Activated T-cell treated with anti-CD3 and anti-CD28 coated beads, Interleukin-2, amount 50 U/mL, for 1 hour (primary cell): ENCODE results near the gene SFT2D1.
A peak's percentile ranks its signal among the peaks of the same experiment; 100 is the strongest.

Source experiments
- DNase-seq: peaks from one replicate; pipeline ENCODE4 v3.0.0-alpha.2; 2020

The SFT2D1 gene

DNA sequence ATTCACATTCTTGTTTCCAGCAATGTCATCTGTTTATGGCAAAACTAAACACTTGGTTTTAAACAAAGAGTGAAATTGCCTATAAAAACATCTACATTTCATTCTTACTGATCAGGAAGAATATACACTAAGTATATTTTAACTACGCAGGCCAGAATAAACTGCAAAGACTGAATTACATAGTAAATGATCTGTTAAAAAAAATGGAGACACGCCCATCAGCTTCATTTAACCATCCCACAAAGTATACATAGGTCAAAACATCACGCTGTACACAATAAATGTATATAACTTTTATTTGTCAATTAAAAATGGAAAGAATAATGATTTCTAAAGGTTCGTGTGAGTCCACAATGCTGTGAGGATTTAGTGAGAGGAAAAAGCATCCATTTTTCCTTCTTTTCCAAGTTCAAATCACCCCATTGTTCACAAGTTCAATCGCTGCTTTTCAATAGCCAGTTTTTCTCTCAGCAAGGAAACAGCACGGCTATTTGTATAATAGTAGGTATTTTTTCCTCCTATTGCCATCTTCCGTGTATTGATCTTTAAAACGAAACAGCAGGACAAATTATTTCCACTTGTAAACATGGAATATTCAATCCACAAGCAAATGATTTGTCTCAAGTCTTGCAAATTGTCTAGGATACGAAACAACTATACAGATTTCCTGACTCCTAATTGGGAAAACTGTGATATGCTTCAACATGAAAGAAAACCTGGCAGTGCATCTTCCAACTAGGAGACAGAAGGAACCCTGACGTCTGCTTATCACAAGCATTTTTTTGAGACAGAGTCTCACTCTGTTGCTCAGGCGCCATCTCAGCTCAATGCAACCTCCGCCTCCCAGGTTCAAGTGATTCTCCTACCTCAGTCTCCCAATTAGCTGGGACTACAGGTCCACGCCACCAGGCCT, 10.6 kb downstream of the SFT2D1 start:
- DNase-seq = no peak

DNA sequence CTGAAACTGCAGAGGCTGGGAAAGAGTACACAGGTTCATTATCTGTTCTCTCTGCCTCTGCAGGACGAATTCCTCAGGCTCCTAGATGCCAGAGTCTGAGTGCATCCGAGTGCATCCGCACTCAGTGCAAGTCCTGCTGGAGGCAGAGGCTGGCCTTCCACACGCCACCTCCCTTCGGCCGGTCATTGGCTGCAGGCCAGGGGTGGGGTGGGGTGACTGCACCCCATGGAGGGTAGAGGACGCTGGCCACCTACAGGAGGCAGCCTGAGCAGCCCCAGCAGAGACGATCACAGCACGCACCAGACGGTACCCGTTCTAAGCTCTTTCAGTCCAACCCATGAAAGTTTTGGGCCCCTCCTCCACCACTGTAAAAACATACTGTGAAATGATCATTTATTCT, 11.7 kb downstream of the SFT2D1 start:
- no peak for DNase-seq

DNA sequence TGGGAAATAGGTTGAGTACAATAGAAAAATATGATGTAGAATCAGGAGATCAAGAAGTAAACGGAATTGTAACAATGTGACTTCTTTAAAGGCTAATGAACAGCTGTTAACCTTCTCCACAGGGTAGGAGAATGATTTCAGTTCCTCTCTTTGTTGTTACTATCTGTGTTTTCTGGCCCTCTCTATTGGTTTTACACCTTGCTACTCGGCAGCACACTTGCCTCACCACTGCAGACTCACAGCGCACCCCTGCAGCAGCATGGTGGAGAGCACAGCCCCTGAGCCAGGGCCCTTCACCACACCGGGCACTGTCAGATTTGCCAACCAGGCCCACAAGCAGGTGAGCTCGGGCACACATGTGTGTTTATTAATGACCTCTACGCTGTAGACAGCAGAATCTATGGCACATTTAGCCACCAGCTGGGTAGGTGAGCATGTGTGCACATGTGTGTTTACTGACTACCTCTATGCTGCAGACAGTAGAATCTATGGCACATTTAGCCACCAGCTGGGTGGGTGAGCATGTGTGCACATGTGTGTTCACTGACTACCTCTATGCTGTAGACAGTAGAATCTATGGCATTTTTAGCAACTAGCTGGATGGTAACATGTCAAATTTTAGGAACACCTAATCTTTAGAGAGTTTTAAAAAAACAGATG, 16.8 kb downstream of the SFT2D1 start:
- DNase-seq = no peak

DNA sequence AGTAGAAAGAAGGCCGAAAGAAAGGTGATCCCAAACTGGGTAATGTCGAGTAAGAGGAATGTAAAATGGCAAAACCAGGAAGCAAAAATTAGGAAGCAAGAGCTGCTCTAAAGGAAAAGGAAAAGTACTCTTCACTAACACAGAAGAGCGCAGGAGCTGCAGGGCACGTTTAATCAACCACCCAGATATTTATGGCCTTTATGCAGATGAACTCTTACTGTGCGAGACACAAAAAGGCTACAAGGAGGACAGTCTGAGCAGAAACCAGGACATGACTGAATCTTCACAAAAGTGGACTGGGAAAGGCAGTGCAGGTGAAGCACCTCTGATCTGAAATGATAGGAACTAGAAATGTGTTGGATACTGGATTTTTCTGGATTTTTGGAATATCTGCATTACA, 18.9 kb downstream of the SFT2D1 start:
- DNase-seq = no peak

DNA sequence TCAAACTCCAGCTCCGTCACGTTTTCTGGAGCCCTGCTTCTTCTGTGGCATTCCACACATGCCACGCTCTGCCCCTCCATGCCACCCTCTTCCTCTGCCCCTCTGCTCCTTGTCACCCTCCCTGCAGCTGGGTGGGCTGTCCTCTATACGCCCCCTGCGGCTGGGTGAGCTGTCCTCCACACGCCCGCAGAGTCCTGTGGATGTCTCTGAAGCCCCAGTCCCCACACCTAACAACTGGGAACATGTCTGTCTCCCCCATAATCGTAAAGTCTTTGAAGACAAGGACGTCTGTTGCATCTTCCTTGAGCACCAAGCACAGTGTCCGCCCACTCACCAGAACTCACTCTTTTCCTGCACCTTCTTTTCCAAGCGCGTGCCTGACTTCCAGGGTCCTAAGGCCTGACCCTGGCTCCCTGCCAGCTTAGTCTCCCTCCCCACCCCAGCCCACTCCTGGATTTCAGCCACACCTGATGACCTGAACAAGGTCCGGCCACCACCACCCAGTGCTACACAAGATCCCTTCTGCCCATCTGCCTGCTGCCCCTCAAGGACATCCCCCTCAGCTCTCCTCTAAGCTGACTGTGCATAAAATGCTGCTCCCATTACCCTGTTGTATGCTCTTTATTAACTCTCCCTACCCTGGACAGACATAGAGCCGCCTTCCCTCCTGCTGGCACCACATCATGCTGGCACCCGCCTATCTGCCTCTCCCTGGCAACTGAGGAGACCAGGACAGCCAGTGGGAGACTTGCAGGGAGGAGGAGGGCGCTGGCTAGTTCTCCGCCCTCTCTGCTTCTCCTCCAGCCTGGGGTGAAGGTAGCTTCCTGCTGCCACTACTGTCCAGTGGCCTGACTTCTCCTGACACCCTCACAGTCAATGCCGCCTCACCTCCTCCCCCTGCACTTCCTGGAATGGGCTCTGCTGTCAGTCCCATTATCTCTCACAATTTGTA, 23.4 kb downstream of the SFT2D1 start:
- DNase-seq = no peak

DNA sequence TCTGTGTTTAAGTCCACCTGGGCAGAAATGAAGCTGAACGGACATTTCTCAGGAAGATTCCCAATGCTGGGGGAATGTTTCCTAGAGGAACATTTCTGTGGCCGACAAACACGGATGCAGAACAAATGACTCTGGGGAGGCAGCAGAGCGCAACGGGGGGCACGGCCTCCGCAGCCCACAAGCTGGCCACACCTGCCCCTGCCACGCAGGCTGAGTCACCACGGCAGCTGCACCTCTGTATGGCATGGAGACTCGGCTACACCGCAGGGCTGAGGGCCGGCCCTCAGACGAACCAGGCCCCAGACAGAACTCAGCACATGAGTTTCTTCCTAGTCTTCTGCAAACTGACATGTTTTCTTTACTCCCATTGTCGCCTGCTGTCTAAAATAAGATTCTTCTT, 24.1 kb downstream of the SFT2D1 start:
- no peak for DNase-seq

DNA sequence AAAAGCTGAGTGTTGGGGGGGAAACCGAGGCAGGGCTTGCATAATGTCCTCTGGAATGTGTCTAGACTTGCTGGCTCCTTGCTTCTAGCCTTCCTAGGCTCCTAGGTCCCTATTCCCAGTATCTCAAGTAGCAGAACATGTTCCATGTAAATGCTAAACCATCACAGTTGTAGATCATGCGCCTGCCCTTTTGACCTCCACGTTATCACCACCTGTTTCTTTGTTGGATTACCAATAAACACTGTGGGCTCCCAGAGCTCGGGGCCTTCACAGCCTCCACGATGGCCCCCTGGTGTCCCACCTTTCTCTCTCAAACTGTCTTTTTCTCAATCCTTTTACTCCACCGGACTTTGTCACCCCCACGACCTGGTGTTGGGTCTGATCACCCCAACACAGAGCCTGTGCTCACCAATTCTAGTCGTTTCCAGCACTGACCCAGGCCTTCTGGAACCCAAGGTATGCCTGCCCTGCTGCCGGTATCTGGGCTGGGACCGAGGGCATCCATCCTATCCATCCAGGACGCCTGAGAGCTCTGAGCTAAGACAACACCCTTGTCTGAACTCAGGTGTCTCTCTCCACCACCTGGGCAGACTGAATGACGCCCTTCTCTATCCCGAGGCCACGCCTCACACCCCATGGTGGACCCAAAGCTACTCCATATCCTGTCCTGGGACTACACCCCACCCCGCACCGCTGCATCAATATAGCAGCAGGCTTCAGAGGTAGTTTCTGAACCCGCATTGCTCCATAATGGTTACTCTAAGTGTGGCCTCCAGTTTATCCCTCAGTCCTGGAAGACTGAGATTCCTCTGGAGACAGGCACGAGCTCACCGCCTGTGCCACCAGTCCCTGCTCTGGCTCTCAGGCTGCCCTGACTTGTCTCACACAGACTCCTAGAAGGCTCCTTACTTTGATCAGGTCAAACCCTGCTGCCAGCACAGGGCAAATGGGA, 24.8 kb downstream of the SFT2D1 start:
- DNase-seq = no peak

DNA sequence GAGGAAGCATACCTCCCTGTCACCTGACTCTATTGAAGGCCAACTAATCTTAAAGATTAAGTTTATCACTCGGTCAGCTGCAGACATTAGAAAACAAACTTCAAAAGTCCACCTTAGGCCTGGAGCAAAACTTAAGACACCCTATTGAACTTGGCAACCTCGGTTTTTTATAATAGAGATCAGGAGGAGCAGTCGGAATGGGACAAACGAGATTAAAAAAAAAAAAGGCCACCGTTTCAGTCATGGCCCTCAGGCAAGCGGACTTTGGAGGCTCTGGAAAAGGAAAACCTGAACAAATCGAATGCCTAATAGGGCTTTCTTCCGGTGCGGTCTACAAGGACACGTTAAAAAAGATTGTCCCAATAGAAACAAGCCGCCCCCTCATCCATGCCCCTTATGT, 26.9 kb downstream of the SFT2D1 start:
- no peak for DNase-seq

DNA sequence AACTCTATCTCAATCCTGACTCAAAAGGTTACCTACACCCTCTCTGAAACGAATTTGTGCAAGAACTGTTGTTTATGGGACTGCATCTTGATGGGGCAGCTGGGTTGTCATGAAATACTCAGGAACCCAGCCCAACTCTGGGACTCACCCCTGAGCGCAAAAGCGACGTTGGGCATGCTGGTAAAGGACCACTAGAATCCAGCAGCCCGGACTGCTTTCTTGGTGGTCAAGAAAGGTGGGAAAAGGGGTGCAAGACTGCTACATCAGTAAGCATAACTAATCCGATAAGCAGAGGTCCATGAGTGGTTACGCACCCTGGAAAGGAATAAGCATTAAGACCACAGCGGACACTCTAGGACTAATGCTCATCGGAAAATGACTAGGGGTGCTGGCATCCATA, 27.9 kb downstream of the SFT2D1 start:
- DNase-seq = no peak

DNA sequence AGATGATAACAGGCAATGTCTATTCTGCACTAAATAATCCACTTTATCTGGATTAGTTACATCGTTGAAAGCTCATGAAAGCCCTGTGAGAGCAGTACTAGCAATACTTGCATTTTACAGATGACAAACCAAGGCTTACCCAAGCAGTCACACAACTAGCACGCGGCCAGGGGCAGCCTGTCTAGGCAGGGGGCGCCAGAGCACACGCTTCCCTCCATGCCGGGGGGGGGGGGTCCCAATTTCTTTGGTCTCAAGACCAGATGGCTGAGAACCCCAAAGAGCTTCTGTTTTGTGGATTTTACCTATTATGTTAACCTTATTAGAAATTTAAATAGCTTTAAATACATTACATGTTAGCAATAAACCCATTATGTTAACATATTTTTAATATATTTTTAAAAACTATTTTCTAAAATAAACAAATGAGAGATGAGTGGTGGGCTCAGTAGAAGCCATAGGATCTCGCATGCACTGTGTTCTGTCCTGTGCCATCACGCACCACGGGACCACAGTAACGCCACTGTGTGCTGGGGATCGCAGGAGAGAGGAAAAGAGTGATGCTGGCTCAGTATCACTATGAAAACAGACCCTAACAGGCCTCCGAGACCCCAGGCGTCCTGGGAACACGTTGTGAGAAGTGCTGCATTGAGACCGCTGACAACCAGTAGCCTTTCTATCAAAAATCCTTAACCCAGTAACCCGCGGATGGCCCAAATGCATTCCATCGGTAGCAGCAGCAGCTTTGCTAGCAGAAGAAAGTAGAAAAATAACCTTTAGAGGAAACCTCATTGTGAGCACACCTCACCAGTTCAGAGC, 28.9 kb downstream of the SFT2D1 start:
- peak; percentile 64 for DNase-seq

DNA sequence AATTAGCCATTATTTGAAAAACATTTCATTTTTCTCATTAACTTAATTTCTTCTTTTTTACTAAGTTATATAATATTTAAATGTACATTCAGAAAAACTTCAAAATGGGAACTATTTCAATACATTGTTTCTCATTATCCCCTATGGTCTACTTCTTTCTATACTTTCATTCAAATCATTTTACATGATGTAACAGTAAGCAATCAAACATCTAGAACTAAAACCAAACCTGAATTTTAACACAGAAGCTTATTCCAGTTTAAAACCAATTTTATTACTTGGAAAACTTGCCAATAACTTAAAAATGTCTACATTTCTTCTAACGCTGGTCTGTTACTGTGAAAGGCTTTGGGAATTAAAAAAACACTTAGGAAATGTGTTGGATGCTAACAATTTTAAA, 29.5 kb downstream of the SFT2D1 start:
- no peak for DNase-seq

DNA sequence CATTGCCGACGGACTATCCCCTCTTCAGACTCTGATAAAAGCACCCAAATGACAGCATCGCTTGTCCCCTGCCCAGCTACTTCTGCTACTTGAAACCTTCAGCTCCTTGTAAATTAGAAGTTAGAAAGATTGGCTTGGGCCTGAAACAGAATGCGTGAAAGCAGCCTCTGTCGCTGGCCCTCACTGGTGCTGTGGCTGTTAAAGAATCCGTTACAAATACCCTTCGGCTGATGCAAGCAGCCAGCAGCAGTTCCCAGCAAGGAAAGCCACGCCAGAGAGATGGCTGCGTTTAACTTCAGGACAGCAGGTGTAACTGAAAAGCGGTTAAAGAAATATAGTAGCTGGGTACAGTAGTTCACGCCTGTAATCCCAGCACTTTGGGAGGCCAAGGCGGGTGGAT, 31.7 kb downstream of the SFT2D1 start:
- no peak for DNase-seq

DNA sequence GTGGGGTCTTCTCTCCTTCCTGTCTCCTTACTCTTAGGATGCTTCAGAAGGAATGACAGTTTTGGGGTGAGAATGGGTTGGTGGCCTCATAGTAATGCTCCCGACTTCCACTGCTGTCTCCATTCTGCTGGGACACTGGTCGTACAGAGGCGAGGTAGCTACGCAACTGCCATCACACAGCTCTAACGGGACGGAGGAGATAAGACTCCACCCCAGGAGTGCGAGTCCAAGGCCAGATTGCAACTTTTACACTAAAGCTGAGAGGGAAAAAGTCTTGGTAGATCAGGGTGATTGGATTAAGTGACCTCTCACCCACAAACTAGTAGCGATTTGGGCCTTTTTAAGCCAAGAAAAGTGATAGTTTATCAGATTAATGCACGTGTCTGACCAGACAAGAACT, 32.4 kb downstream of the SFT2D1 start:
- DNase-seq = no peak

DNA sequence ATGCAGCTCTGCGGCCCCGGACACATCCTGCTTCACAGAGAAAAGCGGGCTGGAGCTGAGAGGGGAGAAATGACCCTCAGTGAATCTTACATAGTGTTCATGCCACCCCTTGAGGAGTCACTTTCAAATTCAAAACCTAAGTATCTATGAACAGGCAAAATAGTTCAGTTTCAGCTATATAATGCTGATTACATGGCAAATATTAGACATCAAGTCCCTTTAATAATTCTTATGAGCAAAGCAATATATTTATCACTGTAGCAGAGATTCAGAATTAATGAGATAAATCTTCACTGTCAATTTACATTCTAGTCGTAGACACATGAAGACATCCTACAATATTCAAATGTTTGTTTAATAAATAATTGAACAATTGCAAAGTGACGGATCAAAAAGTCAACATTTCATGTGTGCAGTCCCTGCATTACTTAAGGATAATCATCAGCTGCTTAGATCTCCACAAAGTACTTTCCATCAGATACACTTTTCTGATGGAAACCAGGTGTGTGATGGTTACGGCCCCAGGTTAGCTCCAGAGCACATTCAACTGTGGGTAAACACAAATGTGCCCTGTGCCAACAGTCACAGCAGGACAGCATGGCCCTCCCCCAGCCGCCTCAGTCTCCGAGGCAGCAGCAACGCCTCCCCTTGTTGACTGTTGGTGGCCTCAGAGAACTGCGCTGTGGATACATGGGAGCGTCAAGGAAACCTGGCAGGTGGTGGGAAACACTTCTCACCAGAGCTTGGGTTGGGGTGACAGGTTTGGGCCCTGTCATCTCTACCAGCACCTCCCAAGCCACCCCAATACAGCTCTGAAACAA, 33.4 kb downstream of the SFT2D1 start:
- no peak for DNase-seq

DNA sequence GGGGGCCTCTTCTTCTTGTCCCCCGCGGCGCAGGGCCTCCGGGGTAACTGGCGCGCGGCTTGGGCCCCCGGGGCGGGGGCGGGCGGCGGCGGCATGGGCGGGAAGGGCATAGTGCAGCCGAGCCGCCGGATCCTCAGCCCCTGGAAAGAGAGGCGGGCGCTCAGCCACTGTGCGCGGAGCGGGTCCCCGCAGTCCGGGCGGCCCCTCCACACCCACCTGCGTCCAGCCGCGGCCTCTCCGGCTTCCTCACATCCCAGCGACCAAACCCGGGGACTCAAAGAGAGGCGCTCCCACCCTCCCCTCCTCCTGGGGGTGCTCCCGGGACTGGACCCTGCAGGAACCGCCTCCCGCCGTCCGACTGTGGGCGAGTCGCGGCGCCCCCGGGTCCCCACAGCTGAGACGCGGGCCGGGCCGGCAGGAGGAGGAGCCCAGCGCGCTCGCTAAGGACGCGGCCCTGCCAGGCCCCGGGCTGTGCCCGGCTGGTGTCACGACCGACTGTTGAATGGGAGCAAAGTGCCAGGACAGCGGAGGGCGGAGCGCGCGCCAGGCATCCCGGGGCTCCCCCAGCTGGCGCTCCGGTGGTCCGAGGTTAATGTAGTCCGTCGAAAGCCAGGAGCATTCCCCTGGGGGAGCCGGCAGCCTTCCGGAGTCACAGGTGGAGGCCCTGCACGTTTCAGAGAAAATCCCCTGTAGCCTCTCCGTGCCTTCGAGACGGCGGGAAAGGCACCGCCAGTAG, 34.1 kb downstream of the SFT2D1 start, which contains the start of gene PRR18:
TSS of gene PRR18 (minus strand) at position 360 of the 736 bp plus-strand sequence. CDS start at position 110, 250 bp downstream.
- peak; percentile 26 for DNase-seq

DNA sequence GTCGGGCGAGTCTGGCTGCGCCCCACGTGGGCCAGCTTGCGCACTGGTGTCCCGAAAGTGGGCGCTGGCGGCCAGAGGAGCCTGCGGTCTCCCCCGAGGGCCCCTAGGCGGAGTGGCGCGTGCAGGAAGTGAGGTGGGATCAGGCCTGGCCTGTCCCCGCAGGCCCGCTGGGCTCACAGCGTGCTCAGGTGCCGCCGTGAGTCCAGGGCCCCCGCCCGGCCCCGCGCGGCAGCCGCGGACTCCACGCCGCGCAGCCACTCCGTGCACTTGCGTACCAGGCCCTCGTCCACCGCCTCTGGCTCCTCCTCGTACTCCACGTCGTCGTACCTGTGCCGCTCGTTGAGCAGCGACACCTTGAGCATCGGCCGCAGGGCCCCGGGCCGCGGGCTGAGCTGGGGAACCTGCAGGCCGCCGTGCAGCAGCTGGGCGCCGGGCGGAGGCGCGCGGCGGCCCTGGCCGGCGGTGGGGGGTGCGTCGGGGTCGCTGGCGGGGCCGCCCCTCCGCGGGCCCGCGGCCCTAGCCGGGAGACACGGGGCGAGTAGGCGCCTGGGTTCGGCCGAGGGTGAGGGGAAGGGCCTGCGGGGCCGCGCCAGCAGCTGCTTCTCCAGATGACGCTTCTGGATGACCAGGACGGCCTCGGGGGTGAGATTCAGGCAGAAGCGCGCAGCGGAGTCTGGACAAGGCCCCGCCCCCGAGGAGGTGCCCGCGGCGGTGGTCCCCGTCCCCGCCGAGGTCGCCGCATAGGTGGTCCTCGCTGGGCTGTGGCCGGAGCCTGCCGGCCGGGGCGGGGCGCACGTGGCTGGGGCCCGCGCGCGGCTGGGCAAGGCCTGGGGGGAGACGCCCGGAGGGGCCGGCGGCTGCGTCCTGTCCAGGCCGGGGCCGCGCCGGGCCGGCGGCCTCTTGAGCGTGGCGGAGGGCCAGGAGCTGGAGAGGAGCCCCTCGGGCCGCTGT, 35.0 kb downstream of the SFT2D1 start:
- DNase-seq = peak; percentile 25

DNA sequence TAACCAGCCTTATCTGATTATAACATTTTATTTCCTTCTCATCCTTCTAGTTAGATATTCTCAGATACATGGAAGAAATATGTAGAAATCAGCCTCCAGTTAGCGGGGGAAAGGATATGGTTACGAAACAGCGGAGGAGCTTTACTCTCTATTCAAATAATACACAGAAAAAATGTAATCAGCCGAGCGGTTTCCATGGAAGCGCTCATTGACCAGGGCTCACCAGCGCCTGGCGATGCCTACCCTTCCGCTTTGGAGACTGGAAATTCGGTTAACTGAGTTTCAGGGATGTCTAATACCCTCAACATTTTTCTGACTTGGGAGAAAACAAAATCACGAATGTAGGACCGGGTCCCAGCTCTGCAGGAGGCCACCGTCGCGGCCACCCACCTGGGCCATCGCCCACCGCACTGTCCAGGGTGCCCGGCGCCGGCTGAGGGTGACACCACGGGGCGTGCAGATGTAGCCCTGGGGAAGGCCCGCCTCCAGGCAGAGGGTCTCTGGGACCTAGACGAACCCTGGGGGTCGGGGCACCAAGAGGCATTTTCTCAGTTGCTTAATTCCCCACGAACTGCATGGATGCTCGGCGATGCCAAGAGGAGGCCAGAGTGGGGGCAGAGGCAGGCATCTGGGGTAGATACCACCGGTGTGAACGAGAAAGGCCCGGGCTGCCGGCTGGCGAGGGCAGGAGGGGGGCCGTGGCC, 35.8 kb downstream of the SFT2D1 start:
- DNase-seq = no peak
